Trophoblast cell (in vitro differentiated cells and primary cell): ENCODE results near the gene JAKMIP1.

Source experiments
- DNase-seq, 2 donors: peaks; one replicate each; pipeline ENCODE4 v3.0.0-alpha.2; 2016
- H2AFZ ChIP-seq: 2 replicates; pipeline ENCODE4 v1.6.1; 2013; ENCODE audit warnings: low read length, moderate library complexity, mild to moderate bottlenecking; ENCODE audit not compliant: insufficient read depth, poor library complexity
- H2AK5ac ChIP-seq: 2 replicates; pipeline ENCODE4 v1.6.1; 2013; ENCODE audit warnings: mild to moderate bottlenecking, low read length
- H2BK120ac ChIP-seq: 2 replicates; pipeline ENCODE4 v1.6.1; 2013; ENCODE audit warnings: low read length, mild to moderate bottlenecking, moderate library complexity; ENCODE audit not compliant: insufficient read depth, poor library complexity
- H2BK12ac ChIP-seq: 2 replicates; pipeline ENCODE4 v1.6.1; 2013; ENCODE audit warnings: mild to moderate bottlenecking, low read length, moderate library complexity
- H2BK5ac ChIP-seq: 2 replicates; pipeline ENCODE4 v1.6.1; 2013; ENCODE audit warnings: low read length, low read depth, moderate library complexity, mild to moderate bottlenecking; ENCODE audit not compliant: poor library complexity
- H3K14ac ChIP-seq: 2 replicates; pipeline ENCODE4 v1.6.1; 2013; ENCODE audit warnings: mild to moderate bottlenecking, low read length
- H3K18ac ChIP-seq: 2 replicates; pipeline ENCODE4 v1.6.1; 2013; ENCODE audit warnings: mild to moderate bottlenecking, low read length
- H3K23ac ChIP-seq: 2 replicates; pipeline ENCODE4 v1.6.1; 2013; ENCODE audit warnings: low read length
- H3K27ac ChIP-seq: 2 replicates; pipeline ENCODE4 v1.5.1; 2013; ENCODE audit warnings: low read depth, mild to moderate bottlenecking, inconsistent platforms, low read length, moderate library complexity
- H3K27me3 ChIP-seq: 2 replicates; pipeline ENCODE4 v1.6.1; 2013; ENCODE audit warnings: inconsistent platforms, mild to moderate bottlenecking, low read length, moderate library complexity; ENCODE audit not compliant: insufficient read depth
- H3K36me3 ChIP-seq, 2 experiments: 1 replicate in 1 of 2; 2 replicates in 1 of 2; pipeline ENCODE4 v1.6.1; 2013; ENCODE audit warnings: low read length in 2 of 2, mild to moderate bottlenecking in 2 of 2, moderate library complexity in 1 of 2; ENCODE audit not compliant: insufficient read depth in 2 of 2, control insufficient read depth in 1 of 2
- H3K4ac ChIP-seq: 2 replicates; pipeline ENCODE4 v1.6.1; 2013; ENCODE audit warnings: low read depth, mild to moderate bottlenecking, low read length, moderate library complexity
- H3K4me1 ChIP-seq, 2 experiments: 1 replicate in 1 of 2; 2 replicates in 1 of 2; pipeline ENCODE4 v1.6.1; 2013; ENCODE audit warnings: low read length in 2 of 2, mild to moderate bottlenecking in 2 of 2, moderate library complexity in 1 of 2; ENCODE audit not compliant: insufficient read depth in 2 of 2, control insufficient read depth in 1 of 2
- H3K4me2 ChIP-seq: 2 replicates; pipeline ENCODE4 v1.6.1; 2013; ENCODE audit warnings: inconsistent platforms, mild to moderate bottlenecking, low read length, moderate library complexity
- H3K4me3 ChIP-seq: 2 replicates; pipeline ENCODE4 v1.5.1; 2013; ENCODE audit warnings: mild to moderate bottlenecking, low read depth, low read length, inconsistent platforms
- H3K79me1 ChIP-seq: one replicate; pipeline ENCODE4 v1.6.1; 2013; ENCODE audit warnings: low read length
- H3K79me2 ChIP-seq: 2 replicates; pipeline ENCODE4 v1.6.1; 2013; ENCODE audit warnings: low read length, mild to moderate bottlenecking; ENCODE audit not compliant: control insufficient read depth, insufficient read depth, poor library complexity
- H3K9ac ChIP-seq: 2 replicates; pipeline ENCODE4 v1.6.1; 2013; ENCODE audit warnings: mild to moderate bottlenecking, low read length
- H3K9me3 ChIP-seq: 2 replicates; pipeline ENCODE4 v1.6.1; 2013; ENCODE audit warnings: low read depth, mild to moderate bottlenecking, control low read depth, inconsistent platforms, low read length; ENCODE audit not compliant: insufficient read depth
- H4K12ac ChIP-seq: 2 replicates; pipeline ENCODE4 v1.6.1; 2013; ENCODE audit warnings: low read depth, mild to moderate bottlenecking, low read length, moderate library complexity
- H4K8ac ChIP-seq: 2 replicates; pipeline ENCODE4 v1.6.1; 2013; ENCODE audit warnings: low read depth, mild to moderate bottlenecking, low read length, moderate library complexity
- H4K91ac ChIP-seq: one replicate; pipeline ENCODE4 v1.6.1; 2013; ENCODE audit warnings: low read depth, mild to moderate bottlenecking, low read length, moderate library complexity
- WGBS: extraction: QIAGEN DNeasy Blood & Tissue Kit; methylation state at CpG from one replicate; pipeline ENCODE4 v1.1.7; 2013; ENCODE audit warnings: missing lambda C conversion rate; ENCODE audit not compliant: insufficient read length, insufficient coverage; ENCODE audit errors: extremely low coverage; 5-methylcytosine and 5-hydroxymethylcytosine counted together

Gene JAKMIP1

GRCh38 chr4:6175426-6175825 is 24.9 kb downstream of the JAKMIP1 start:
- no peak overlapping the region for H4K12ac ChIP-seq
- H3K79me1 ChIP-seq: no peaks in the 10 kb centered on the region
- no peak overlapping the region for H3K4me2 ChIP-seq
- no peak overlapping the region for H4K8ac ChIP-seq
- no peak overlapping the region for H3K18ac ChIP-seq
- H3K27ac ChIP-seq: no peak overlapping the region
- no peak overlapping the region for H3K23ac ChIP-seq
- H2BK5ac ChIP-seq: no peak overlapping the region
- no peaks in the 10 kb centered on the region for H3K4me1 ChIP-seq
- no peak overlapping the region for H2AK5ac ChIP-seq
- no peak overlapping the region for H3K4ac ChIP-seq
- H4K91ac ChIP-seq: no peak overlapping the region
- H3K9ac ChIP-seq: no peak overlapping the region
- H3K14ac ChIP-seq: no peak overlapping the region
- no peaks in the 10 kb centered on the region for H3K36me3 ChIP-seq
- H2BK12ac ChIP-seq: no peak overlapping the region
- H3K79me2 ChIP-seq: no peaks in the 10 kb centered on the region
- H2BK120ac ChIP-seq: no peak overlapping the region
- H3K27me3 ChIP-seq: no peaks in the 10 kb centered on the region
- H3K9me3 ChIP-seq: peaks cover 13% of the 10 kb centered on the region
- H3K4me3 ChIP-seq: no peak overlapping the region
- H2AFZ ChIP-seq: no peak overlapping the region
- DNase-seq: no peak
- no CpG with 5 or more reads among the region's 5 CpGs for WGBS

- no CpG with 5 or more reads among the region's 3 CpGs for WGBS
- Histone ChIP-seq H3K27me3 (no peaks in the 10 kb centered on the region), H3K4me3 (no peak overlapping the region), H4K12ac (no peak overlapping the region), H2BK12ac (no peak overlapping the region), H3K18ac (no peak overlapping the region), H3K4me2 (no peak overlapping the region), H2AFZ (no peak overlapping the region), H3K14ac (no peak overlapping the region), H3K9ac (no peak overlapping the region), H3K79me1 (no peaks in the 10 kb centered on the region), H3K4ac (no peak overlapping the region), H4K91ac (no peak overlapping the region), H4K8ac (no peak overlapping the region), H3K4me1 (no peaks in the 10 kb centered on the region), H3K36me3 (no peaks in the 10 kb centered on the region), H3K23ac (no peak overlapping the region), H3K79me2 (no peaks in the 10 kb centered on the region), H2AK5ac (no peak overlapping the region), H3K27ac (no peak overlapping the region), H2BK120ac (no peak overlapping the region), H3K9me3 (peaks cover 17% of the 10 kb centered on the region), H2BK5ac (no peak overlapping the region)
- DNase-seq: no peak
Measured at GRCh38 chr4:6172927-6173200, 27.5 kb downstream of the JAKMIP1 start.

GRCh38 chr4:6172093-6172926 is 28.0 kb downstream of the JAKMIP1 start:
- no peak overlapping the region for H3K23ac ChIP-seq

GRCh38 chr4:6169239-6169638 is 31.1 kb downstream of the JAKMIP1 start:
- H3K9me3 ChIP-seq: peaks cover 15% of the 10 kb centered on the region

More at GRCh38 chr4:6172093-6172926, 28.0 kb downstream of the JAKMIP1 start:
- Histone ChIP-seq H3K4me1 (no peaks in the 10 kb centered on the region), H3K9me3 (peaks cover 17% of the 10 kb centered on the region), H3K4me2 (no peak overlapping the region), H3K79me2 (no peaks in the 10 kb centered on the region), H3K9ac (no peak overlapping the region), H3K18ac (no peak overlapping the region), H3K79me1 (no peaks in the 10 kb centered on the region), H4K91ac (no peak overlapping the region), H3K36me3 (no peaks in the 10 kb centered on the region), H2BK120ac (no peak overlapping the region), H3K4ac (no peak overlapping the region), H3K4me3 (no peak overlapping the region), H2BK5ac (no peak overlapping the region), H3K27me3 (no peaks in the 10 kb centered on the region), H2AK5ac (no peak overlapping the region), H4K12ac (no peak overlapping the region), H2BK12ac (no peak overlapping the region), H3K27ac (no peak overlapping the region), H3K14ac (no peak overlapping the region), H4K8ac (no peak overlapping the region), H2AFZ (no peak overlapping the region)
- WGBS: no CpG with 5 or more reads among the region's 9 CpGs
- DNase-seq: no peak

More at GRCh38 chr4:6169239-6169638, 31.1 kb downstream of the JAKMIP1 start:
- Histone ChIP-seq H3K23ac (no peak overlapping the region), H3K14ac (no peak overlapping the region), H2AFZ (no peak overlapping the region), H3K79me1 (no peaks in the 10 kb centered on the region), H3K18ac (no peak overlapping the region), H4K12ac (no peak overlapping the region), H2BK120ac (no peak overlapping the region), H3K4me3 (no peak overlapping the region), H3K27ac (no peak overlapping the region), H4K8ac (no peak overlapping the region), H3K79me2 (no peaks in the 10 kb centered on the region), H3K36me3 (no peaks in the 10 kb centered on the region), H2AK5ac (no peak overlapping the region), H2BK12ac (no peak overlapping the region), H2BK5ac (no peak overlapping the region), H3K9ac (no peak overlapping the region), H3K4me2 (no peak overlapping the region), H3K4ac (no peak overlapping the region), H3K27me3 (no peaks in the 10 kb centered on the region), H4K91ac (no peak overlapping the region), H3K4me1 (no peaks in the 10 kb centered on the region)
- WGBS: no CpG with 5 or more reads among the region's 4 CpGs
- DNase-seq: no peak
